GM12878 (cell line): ENCODE measurements around the gene MOV10L1. TPM values are rescaled to one million over a fixed set of nuclear protein-coding genes. Genes with fewer than 3 reads are reported as not detected.

Experiments
- ATAC-seq: fragments of 200-7000 bp; cut with Tn5 transposase; 3 replicates; pipeline ENCODE4 v1.9.1; 2020; ENCODE audit warnings: mild to moderate bottlenecking, moderate library complexity
- BruUV-seq: library from RNA; stranded (reverse); fragments of 400-500 nt; replicated peaks from 2 replicates; lab custom pipeline; 2021; lab: Mats Ljungman, UMichigan
- CTCF ChIA-PET: fragments of 300-600 bp; sonication (Branson Sonifier 250); formaldehyde crosslinking; extraction: SDS; loops from one replicate; lab custom pipeline; 2021; ENCODE audit warnings: inconsistent platforms; lab: Yijun Ruan, JAX
- POLR2A ChIA-PET: fragments of 350-600 bp; formaldehyde crosslinking; extraction: SDS; loops from one replicate; lab custom pipeline; 2021; ENCODE audit warnings: inconsistent platforms; lab: Charles Lee
- RAD21 ChIA-PET: fragments of 300-600 bp; sonication (Branson Sonifier 250); formaldehyde crosslinking; loops from one replicate; lab custom pipeline; 2023; ENCODE audit warnings: antibody characterized with exemption; ENCODE audit not compliant: unreplicated experiment; lab: Charles Lee
- SMC1A ChIA-PET: fragments of 300-600 bp; sonication (Branson Sonifier 250); formaldehyde crosslinking; loops from one replicate; lab custom pipeline; 2023; ENCODE audit not compliant: unreplicated experiment, uncharacterized antibody; lab: Charles Lee
- DNase-seq: peaks from one replicate; pipeline ENCODE4 v3.0.0-alpha.2; 2011; ENCODE audit warnings: low read depth, low spot score
- FAIRE-seq: peaks from 3 replicates; lab custom pipeline; 2011; peaks lifted over from hg19 to GRCh38; lab: Jason Lieb, UNC
- H2AFZ ChIP-seq: 2 replicates; pipeline ENCODE4 v1.6.0; 2011; ENCODE audit warnings: low read depth, low read length, control low read depth; ENCODE audit not compliant: control insufficient read depth
- H3K27ac ChIP-seq: 2 replicates; pipeline ENCODE4 v1.5.1; 2011; ENCODE audit warnings: control low read depth; ENCODE audit not compliant: control insufficient read depth, insufficient read depth
- H3K27me3 ChIP-seq, 2 experiments: replicated peaks in 1 of 2; 2 replicates each; pipeline versions ENCODE4 v1.6.0 to v1.6.1; 2011; ENCODE audit warnings: low read length in 1 of 2; ENCODE audit not compliant: control insufficient read depth in 2 of 2, insufficient read depth in 2 of 2
- H3K36me3 ChIP-seq, 2 experiments: 2 replicates each; pipeline ENCODE4 v1.5.1; 2011; ENCODE audit warnings: low read length in 1 of 2; ENCODE audit not compliant: control insufficient read depth in 2 of 2, insufficient read depth in 2 of 2
- H3K4me1 ChIP-seq: 2 replicates; pipeline ENCODE4 v1.6.1; 2011; ENCODE audit warnings: mild to moderate bottlenecking, low read length, moderate library complexity, mixed read lengths; ENCODE audit not compliant: control insufficient read depth, insufficient read depth
- H3K4me2 ChIP-seq: 2 replicates; pipeline ENCODE4 v1.6.0; 2011; ENCODE audit warnings: control low read depth; ENCODE audit not compliant: control insufficient read depth, insufficient read depth
- H3K4me3 ChIP-seq: fragments of 200-600 bp; sonication (generic); 2 replicates; pipeline ENCODE4 v1.5.1; 2016
- H3K79me2 ChIP-seq: 2 replicates; pipeline ENCODE4 v1.6.0; 2011; ENCODE audit warnings: low read length; ENCODE audit not compliant: control insufficient read depth, insufficient read depth
- H3K9ac ChIP-seq: 2 replicates; pipeline ENCODE4 v1.8.0; 2011; ENCODE audit warnings: low read length, control low read depth, mixed read lengths; ENCODE audit not compliant: control insufficient read depth, insufficient read depth
- H3K9me3 ChIP-seq: replicated peaks from 3 replicates; pipeline ENCODE4 v1.5.1; 2011; ENCODE audit warnings: mild to moderate bottlenecking, low read length; ENCODE audit not compliant: control insufficient read depth, insufficient read depth
- H4K20me1 ChIP-seq: 2 replicates; pipeline ENCODE4 v1.6.0; 2011; ENCODE audit not compliant: control insufficient read depth, insufficient read depth
- BACH1 ChIP-seq: fragments of 450-650 bp; IDR thresholded peaks from 2 replicates; pipeline ENCODE4 v1.6.1; 2017; ENCODE audit warnings: mild to moderate bottlenecking, borderline replicate concordance
- FOXM1 ChIP-seq: IDR thresholded peaks from 2 replicates; pipeline ENCODE4 v1.6.1; 2012; ENCODE audit warnings: low read depth, mild to moderate bottlenecking, inconsistent platforms, low read length, moderate library complexity
- GATAD2B ChIP-seq: fragments of 450-650 bp; conservative IDR thresholded peaks from 2 replicates; pipeline ENCODE4 v1.6.1; 2017; ENCODE audit warnings: low read depth, mild to moderate bottlenecking, moderate library complexity
- HDAC6 ChIP-seq: fragments of 200-600 bp; sonication (generic); IDR thresholded peaks from one replicate; pipeline ENCODE4 v1.8.0; 2017; ENCODE audit warnings: antibody characterized with exemption; ENCODE audit not compliant: unreplicated experiment
- NR2F1 ChIP-seq: fragments of 450-650 bp; conservative IDR thresholded peaks from 2 replicates; pipeline ENCODE4 v1.6.1; 2017; ENCODE audit warnings: mild to moderate bottlenecking
- RAD51 ChIP-seq: fragments of 450-650 bp; IDR thresholded peaks from 2 replicates; pipeline ENCODE4 v1.6.1; 2016; ENCODE audit warnings: moderate library complexity, mild to moderate bottlenecking, inconsistent platforms
- SREBF1 ChIP-seq: IDR thresholded peaks from 2 replicates; pipeline ENCODE4 v1.6.1; 2012; ENCODE audit warnings: mild to moderate bottlenecking, low read length
- TBL1XR1 ChIP-seq: IDR thresholded peaks from 2 replicates; pipeline ENCODE4 v1.6.1; 2012; ENCODE audit warnings: low read depth, low read length, improper control_type of control experiment
- ZNF217 ChIP-seq: fragments of 450-650 bp; IDR thresholded peaks from 2 replicates; pipeline ENCODE4 v1.6.1; 2017; ENCODE audit warnings: antibody characterized with exemption, mild to moderate bottlenecking
- WGBS: methylation state at CpG from one replicate; pipeline ENCODE4 v1.1.6; 2016; ENCODE audit warnings: low lambda C conversion rate; ENCODE audit not compliant: insufficient replicate concordance, insufficient coverage; ENCODE audit errors: missing lambda C conversion rate; 5-methylcytosine and 5-hydroxymethylcytosine counted together
- in situ Hi-C: fragments of 300-500 bp; cut with MboI; formaldehyde crosslinking; loops from 9 replicates; pipeline ENCODE4 v1.14.3; 2018; ENCODE audit warnings: mixed read lengths
- intact Hi-C: fragments of 100-400 bp; cut with micrococcal nuclease; formaldehyde crosslinking; loops from one replicate; pipeline ENCODE4 v1.14.2; 2022; ENCODE audit not compliant: unreplicated experiment
- polyA plus RNA-seq, 11 experiments: library from polyadenylated mRNA; depleted of rRNA in 4 of 11; unstranded in 6 of 11; stranded (reverse) in 5 of 11; fragments of >200 nt; fragmentation: Nextera tagmentation in 4 of 11; fragmentation: Illumina TruSeq in 1 of 11; extraction: Ambion mirVana in 4 of 11; extraction: Trizol in 1 of 11; gene quantifications; 1 replicate in 1 of 11; 2 replicates in 10 of 11; pipeline versions ENCODE4 v1.2.1 to v1.2.3, GENCODE V29; 2011 to 2016; ENCODE audit warnings: inconsistent platforms in 2 of 11, missing spikeins in 2 of 11, low read depth in 1 of 11
- total RNA-seq, 4 experiments: library from RNA; depleted of rRNA in 3 of 4; stranded (reverse); fragments of >200 nt in 3 of 4; fragmentation: Illumina TruSeq in 1 of 4; extraction: Trizol in 1 of 4; gene quantifications; 2 replicates each; pipeline versions ENCODE4 v1.2.1 to v1.2.3, GENCODE V29; 2013 to 2021
- TF ChIP-seq, protein P1 (sequence below): fragments of 450-650 bp; IDR thresholded peaks from 2 replicates; pipeline ENCODE4 v1.6.1; 2017; ENCODE audit warnings: low read depth, mild to moderate bottlenecking, moderate library complexity
- TF ChIP-seq, protein P2 (sequence below): fragments of 450-650 bp; IDR thresholded peaks from 2 replicates; pipeline ENCODE4 v1.6.1; 2018; ENCODE audit warnings: borderline replicate concordance, mild to moderate bottlenecking; ENCODE audit not compliant: partially characterized antibody

Gene MOV10L1
- total and polyA plus RNA-seq, 10 of the 15 experiments (the other 5 are each of a cell fraction or from before 2014, with no cell fraction given): 0.22 TPM; not detected in 9

DNA sequence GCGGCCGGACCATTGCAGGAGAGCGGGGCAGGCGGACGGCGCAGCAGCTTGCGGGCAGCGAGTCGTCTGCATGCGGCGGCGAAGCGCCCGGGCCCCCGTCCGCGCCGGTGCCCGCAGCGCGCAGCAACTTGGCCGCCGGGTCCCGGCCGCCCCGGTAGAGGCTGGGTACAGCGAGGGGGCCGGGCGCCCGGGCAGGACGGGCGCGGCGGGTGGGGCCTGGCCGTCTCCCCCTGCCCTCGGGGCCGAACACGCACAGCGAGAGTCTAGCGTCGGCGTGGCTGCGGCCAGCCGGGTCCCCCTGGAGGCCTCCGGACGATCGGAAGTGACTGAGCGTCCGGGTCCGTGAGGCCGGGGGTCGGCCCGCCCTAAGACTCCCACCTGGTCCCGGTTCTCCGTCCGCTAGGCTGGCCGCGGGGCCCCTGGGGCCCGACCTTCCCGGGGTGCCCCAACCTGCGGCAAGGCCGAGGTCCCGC lies 95.1 kb downstream of the MOV10L1 start:
- peak overlapping the region; percentile 91 for H2AFZ ChIP-seq
- H3K4me3 ChIP-seq: peak overlapping the region; percentile 84
- CTCF ChIA-PET: interaction anchor here (0.7 kb wide), 1 partner anchor 57 kb away, joined by 3 read pairs; no protein-coding TSS in a partner anchor
- peak overlapping the region; percentile 100 for H3K4me2 ChIP-seq
- peak overlapping the region; percentile 69 for H3K27ac ChIP-seq
- BruUV-seq: no TSS peak
- H3K79me2 ChIP-seq: peaks cover 39% of the 10 kb centered on the region
- DNase-seq: no peak
- TF ChIP-seq GATAD2B (peak; percentile 73; the same call in 1 of the 2 replicates), BACH1 (0 out of 2 replicates have a peak, but pooled peaks have one; percentile 37), FOXM1 (no peak), NR2F1 (0 out of 2 replicates have a peak, but pooled peaks have one; percentile 17)
- TF ChIP-seq, all 136 proteins: peak for 3
- Histone ChIP-seq H3K4me1 (peaks cover 32% of the 10 kb centered on the region), H3K9ac (peak overlapping the region; percentile 89), H3K27me3 (no peaks in the 10 kb centered on the region), H3K36me3 (peaks cover 0 to 2% of the 10 kb centered on the region in 2 experiments; a peak in 2 of 4 replicates), H4K20me1 (no peaks in the 10 kb centered on the region), H3K9me3 (no peaks in the 10 kb centered on the region)
- RAD21 ChIA-PET: no interaction called here
- ATAC-seq: peak; percentile 11
- SMC1A ChIA-PET: no interaction called here
- 12% methylated on average over 28 of the region's 63 CpGs for WGBS
- in situ Hi-C loops: no loop called here
- POLR2A ChIA-PET: no interaction called here
- FAIRE-seq: no peak
- intact Hi-C loops: loop anchor here (5.0 kb wide), 1 partner anchor 223 kb away; the partner anchor contains the start of gene PIM3

DNA sequence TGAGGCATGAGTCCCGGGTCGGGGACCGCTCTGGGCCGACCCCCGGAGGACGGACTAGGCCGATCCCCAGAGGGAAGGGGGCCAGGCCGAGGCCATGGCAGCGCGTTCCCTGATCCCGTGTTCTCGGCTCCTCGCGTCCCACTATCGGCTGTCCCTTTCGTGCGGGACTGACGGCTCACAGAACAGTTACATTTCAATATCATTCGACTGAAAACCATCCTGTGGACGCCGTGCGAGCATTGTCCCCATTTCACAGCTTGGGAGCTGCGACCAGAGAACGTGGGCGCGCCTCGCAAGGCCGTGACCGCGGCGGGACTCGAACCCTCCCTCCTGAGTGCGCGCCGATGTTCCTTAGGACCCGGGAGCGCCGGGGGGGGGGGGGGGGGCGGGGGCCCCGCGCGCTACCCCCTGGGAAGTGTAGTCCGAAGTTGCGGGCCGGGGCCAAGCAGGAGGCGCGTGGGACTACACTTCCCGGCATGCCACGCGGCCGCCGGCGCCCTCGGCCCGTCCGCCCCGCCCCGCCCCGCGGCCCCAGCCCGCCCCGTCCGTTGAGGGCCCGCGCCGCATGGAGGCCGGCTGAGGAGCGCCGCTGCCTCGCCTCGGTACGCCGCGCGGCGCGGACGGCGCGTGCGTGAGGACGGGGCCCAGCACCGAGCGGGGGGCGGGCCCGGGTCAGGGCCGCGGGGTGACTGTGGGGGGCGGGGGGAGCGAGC lies 95.7 kb downstream of the MOV10L1 start, which contains the start of gene TRABD:
Gene TRABD, plus strand, starts transcription at position 539 of the 713 bp plus-strand sequence. CDS start 7,148 bp downstream, outside the sequence.
- H3K9ac ChIP-seq: peak within 1 kb of the TSS; percentile 97
- no peaks in the 10 kb centered on the region for H3K27me3 ChIP-seq
- ChIA-PET CTCF (interaction anchor here (0.7 kb wide), 1 partner anchor 57 kb away, joined by 3 read pairs; no protein-coding TSS in a partner anchor), RAD21 (no interaction called here), POLR2A (no interaction called here), SMC1A (no interaction called here)
- FAIRE-seq (peak; percentile 72), DNase-seq (no peak), ATAC-seq (peak; percentile 63)
- H4K20me1 ChIP-seq: no peaks in the 10 kb centered on the region
- H3K36me3 ChIP-seq: peaks cover 0 to 2% of the 10 kb centered on the region in 2 experiments; a peak in 2 of 4 replicates
- no peaks in the 10 kb centered on the region for H3K9me3 ChIP-seq
- no TSS peak for BruUV-seq
- in situ Hi-C loops: no loop called here
- H3K4me1 ChIP-seq: peaks cover 35% of the 10 kb centered on the region
- intact Hi-C loops: loop anchor here (5.0 kb wide), 1 partner anchor 223 kb away; the partner anchor contains the start of gene PIM3
- H2AFZ ChIP-seq: peak within 1 kb of the TSS; percentile 91
- peak within 1 kb of the TSS; percentile 89 for H3K27ac ChIP-seq
- peak within 1 kb of the TSS; percentile 84 for H3K4me3 ChIP-seq
- 2% methylated on average over 54 of the region's 90 CpGs for WGBS
- peak within 1 kb of the TSS; percentile 100 for H3K4me2 ChIP-seq
- H3K79me2 ChIP-seq: peaks cover 42% of the 10 kb centered on the region
- TF ChIP-seq, protein P1, sequence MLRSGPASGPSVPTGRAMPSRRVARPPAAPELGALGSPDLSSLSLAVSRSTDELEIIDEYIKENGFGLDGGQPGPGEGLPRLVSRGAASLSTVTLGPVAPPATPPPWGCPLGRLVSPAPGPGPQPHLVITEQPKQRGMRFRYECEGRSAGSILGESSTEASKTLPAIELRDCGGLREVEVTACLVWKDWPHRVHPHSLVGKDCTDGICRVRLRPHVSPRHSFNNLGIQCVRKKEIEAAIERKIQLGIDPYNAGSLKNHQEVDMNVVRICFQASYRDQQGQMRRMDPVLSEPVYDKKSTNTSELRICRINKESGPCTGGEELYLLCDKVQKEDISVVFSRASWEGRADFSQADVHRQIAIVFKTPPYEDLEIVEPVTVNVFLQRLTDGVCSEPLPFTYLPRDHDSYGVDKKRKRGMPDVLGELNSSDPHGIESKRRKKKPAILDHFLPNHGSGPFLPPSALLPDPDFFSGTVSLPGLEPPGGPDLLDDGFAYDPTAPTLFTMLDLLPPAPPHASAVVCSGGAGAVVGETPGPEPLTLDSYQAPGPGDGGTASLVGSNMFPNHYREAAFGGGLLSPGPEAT: peak; percentile 66
- TF ChIP-seq, protein P2, sequence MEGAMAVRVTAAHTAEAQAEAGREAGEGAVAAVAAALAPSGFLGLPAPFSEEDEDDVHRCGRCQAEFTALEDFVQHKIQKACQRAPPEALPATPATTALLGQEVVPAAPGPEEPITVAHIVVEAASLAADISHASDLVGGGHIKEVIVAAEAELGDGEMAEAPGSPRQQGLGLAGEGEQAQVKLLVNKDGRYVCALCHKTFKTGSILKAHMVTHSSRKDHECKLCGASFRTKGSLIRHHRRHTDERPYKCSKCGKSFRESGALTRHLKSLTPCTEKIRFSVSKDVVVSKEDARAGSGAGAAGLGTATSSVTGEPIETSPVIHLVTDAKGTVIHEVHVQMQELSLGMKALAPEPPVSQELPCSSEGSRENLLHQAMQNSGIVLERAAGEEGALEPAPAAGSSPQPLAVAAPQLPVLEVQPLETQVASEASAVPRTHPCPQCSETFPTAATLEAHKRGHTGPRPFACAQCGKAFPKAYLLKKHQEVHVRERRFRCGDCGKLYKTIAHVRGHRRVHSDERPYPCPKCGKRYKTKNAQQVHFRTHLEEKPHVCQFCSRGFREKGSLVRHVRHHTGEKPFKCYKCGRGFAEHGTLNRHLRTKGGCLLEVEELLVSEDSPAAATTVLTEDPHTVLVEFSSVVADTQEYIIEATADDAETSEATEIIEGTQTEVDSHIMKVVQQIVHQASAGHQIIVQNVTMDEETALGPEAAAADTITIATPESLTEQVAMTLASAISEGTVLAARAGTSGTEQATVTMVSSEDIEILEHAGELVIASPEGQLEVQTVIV: no peak
- TF ChIP-seq TBL1XR1: 0 out of 2 replicates have a peak, but pooled peaks have one; percentile 39
- no peak for TF ChIP-seq HDAC6
- no peak for TF ChIP-seq RAD51
- peak; percentile 76 for TF ChIP-seq ZNF217
- TF ChIP-seq SREBF1: peak; percentile 39; the same call in 1 of the 2 replicates
